HEK293 (cell line): ENCODE measurements around the gene APPBP2.

Experiments used
- AEBP2 ChIP-seq: fragments of 450-650 bp; formaldehyde crosslinking; IDR thresholded peaks from 2 replicates; pipeline ENCODE4 v1.5.1; 2016; ENCODE audit warnings: missing biosample characterization, missing genetic modification characterization, borderline replicate concordance
- CTCF ChIP-seq: fragments of 450-650 bp; formaldehyde crosslinking; IDR thresholded peaks from 2 replicates; pipeline ENCODE4 v1.5.1; 2016; ENCODE audit warnings: missing biosample characterization, missing genetic modification characterization
- KLF17 ChIP-seq: fragments of 450-650 bp; formaldehyde crosslinking; IDR thresholded peaks from 2 replicates; pipeline ENCODE4 v1.5.1; 2016; ENCODE audit warnings: missing biosample characterization, missing genetic modification characterization
- ZBTB7A ChIP-seq: fragments of 450-650 bp; formaldehyde crosslinking; IDR thresholded peaks from 2 replicates; pipeline ENCODE4 v1.5.1; 2016; ENCODE audit warnings: low read depth, missing biosample characterization, missing genetic modification characterization
- ZBTB8A ChIP-seq: fragments of 450-650 bp; formaldehyde crosslinking; IDR thresholded peaks from 2 replicates; pipeline ENCODE4 v1.5.1; 2016; ENCODE audit warnings: missing biosample characterization, missing genetic modification characterization
- ZNF133 ChIP-seq: fragments of 450-650 bp; formaldehyde crosslinking; IDR thresholded peaks from 2 replicates; pipeline ENCODE4 v1.5.1; 2016; ENCODE audit warnings: missing biosample characterization, missing genetic modification characterization
- ZNF239 ChIP-seq: fragments of 450-650 bp; formaldehyde crosslinking; IDR thresholded peaks from 2 replicates; pipeline ENCODE4 v1.5.1; 2016; ENCODE audit warnings: missing biosample characterization, missing genetic modification characterization
- ZNF544 ChIP-seq: fragments of 450-650 bp; formaldehyde crosslinking; IDR thresholded peaks from 2 replicates; pipeline ENCODE4 v1.5.0; 2017; ENCODE audit warnings: missing biosample characterization, missing genetic modification characterization
- ZNF558 ChIP-seq: fragments of 450-650 bp; formaldehyde crosslinking; IDR thresholded peaks from 2 replicates; pipeline ENCODE4 v1.5.1; 2016; ENCODE audit warnings: missing biosample characterization, missing genetic modification characterization

- no peak for TF ChIP-seq CTCF (tag by site-specific recombination)
- no peak for TF ChIP-seq AEBP2 (tag by site-specific recombination)
- no peak for TF ChIP-seq ZNF133 (tag by site-specific recombination)
- TF ChIP-seq ZBTB8A = no peak
- no peak for TF ChIP-seq ZNF544
- TF ChIP-seq KLF17 (tag by site-specific recombination) = no peak
- no peak for TF ChIP-seq ZNF558 (tag by site-specific recombination)
- TF ChIP-seq ZNF239 (tag by site-specific recombination) = no peak
- no peak for TF ChIP-seq ZBTB7A (tag by site-specific recombination)
Observed at GRCh38 chr17:60455378-60455777, 70.7 kb downstream of the APPBP2 start.
